Effector memory CD4-positive, alpha-beta T cell (primary cell): ENCODE data around the gene HES4.

Source experiments
- DNase-seq, 3 donors: peaks; one replicate each; pipeline ENCODE4 v3.0.0-alpha.2; 2020
- H3K27ac ChIP-seq: 2 replicates; pipeline ENCODE4 v1.7.0; 2013; ENCODE audit warnings: mild to moderate bottlenecking, low read length, moderate library complexity; ENCODE audit not compliant: insufficient read depth, poor library complexity, severe bottlenecking
- H3K27me3 ChIP-seq: replicated peaks from 2 replicates; pipeline ENCODE4 v1.7.0; 2013; ENCODE audit warnings: mild to moderate bottlenecking, low read length; ENCODE audit not compliant: insufficient read depth, control insufficient read depth, poor library complexity, severe bottlenecking
- H3K36me3 ChIP-seq: 2 replicates; pipeline ENCODE4 v1.7.0; 2013; ENCODE audit warnings: mild to moderate bottlenecking, low read length, moderate library complexity; ENCODE audit not compliant: control insufficient read depth, insufficient read depth
- H3K4me1 ChIP-seq: 2 replicates; pipeline ENCODE4 v1.7.0; 2013; ENCODE audit warnings: low read length, mild to moderate bottlenecking; ENCODE audit not compliant: control insufficient read depth, insufficient read depth, poor library complexity, severe bottlenecking
- H3K4me3 ChIP-seq: 2 replicates; pipeline ENCODE4 v1.7.0; 2013; ENCODE audit warnings: low read length, low read depth, mild to moderate bottlenecking; ENCODE audit not compliant: insufficient read depth, poor library complexity, severe bottlenecking
- H3K9me3 ChIP-seq: 2 replicates; pipeline ENCODE4 v1.7.0; 2013; ENCODE audit warnings: mild to moderate bottlenecking, low read length, moderate library complexity; ENCODE audit not compliant: control insufficient read depth

The HES4 gene

GRCh38 chr1:972726-973458 lies 27.0 kb downstream of the HES4 start:
- DNase-seq, result no peak
- H3K27ac ChIP-seq, result no peak overlapping the region
- H3K4me1 ChIP-seq, result peaks cover 10% of the 10 kb centered on the region
- H3K4me3 ChIP-seq, result no peak overlapping the region
- H3K27me3 ChIP-seq, result no peaks in the 10 kb centered on the region
- no peaks in the 10 kb centered on the region for H3K9me3 ChIP-seq
- H3K36me3 ChIP-seq, result no peaks in the 10 kb centered on the region

GRCh38 chr1:971751-972506 lies 28.0 kb downstream of the HES4 start:
- DNase-seq, result no peak
- Histone ChIP-seq H3K36me3 (no peaks in the 10 kb centered on the region), H3K4me3 (no peak overlapping the region)

GRCh38 chr1:970973-971730 lies 28.7 kb downstream of the HES4 start:
- DNase-seq, result no peak
- H3K27me3 ChIP-seq, result no peaks in the 10 kb centered on the region
- no peak overlapping the region for H3K27ac ChIP-seq
- peaks cover 16% of the 10 kb centered on the region for H3K4me1 ChIP-seq
- H3K36me3 ChIP-seq, result no peaks in the 10 kb centered on the region
- no peak overlapping the region for H3K4me3 ChIP-seq
- no peaks in the 10 kb centered on the region for H3K9me3 ChIP-seq

More at GRCh38 chr1:971751-972506, 28.0 kb downstream of the HES4 start:
- no peaks in the 10 kb centered on the region for H3K27me3 ChIP-seq
- peaks cover 15% of the 10 kb centered on the region for H3K4me1 ChIP-seq
- H3K27ac ChIP-seq, result no peak overlapping the region
- H3K9me3 ChIP-seq, result no peaks in the 10 kb centered on the region

- no peak overlapping the region for H3K4me3 ChIP-seq
- H3K27ac ChIP-seq, result no peak overlapping the region
- no peaks in the 10 kb centered on the region for H3K27me3 ChIP-seq
- peaks cover 11% of the 10 kb centered on the region for H3K4me1 ChIP-seq
- H3K36me3 ChIP-seq, result no peaks in the 10 kb centered on the region
- DNase-seq, result no peak
- H3K9me3 ChIP-seq, result no peaks in the 10 kb centered on the region
Observed at GRCh38 chr1:970242-970972, 29.5 kb downstream of the HES4 start.

GRCh38 chr1:969260-969855 lies 30.5 kb downstream of the HES4 start:
- DNase-seq, result no peak
- no peaks in the 10 kb centered on the region for H3K36me3 ChIP-seq
- no peak overlapping the region for H3K27ac ChIP-seq
- H3K4me3 ChIP-seq, result no peak overlapping the region
- H3K27me3 ChIP-seq, result no peaks in the 10 kb centered on the region
- peaks cover 11% of the 10 kb centered on the region for H3K4me1 ChIP-seq
- no peaks in the 10 kb centered on the region for H3K9me3 ChIP-seq

GRCh38 chr1:967466-968343 lies 32.2 kb downstream of the HES4 start:
- Histone ChIP-seq H3K4me1 (peaks cover 11% of the 10 kb centered on the region), H3K27ac (no peak overlapping the region), H3K27me3 (no peaks in the 10 kb centered on the region), H3K36me3 (no peaks in the 10 kb centered on the region), H3K4me3 (no peak overlapping the region), H3K9me3 (no peaks in the 10 kb centered on the region)
- no peak for DNase-seq

GRCh38 chr1:966704-967300 lies 33.1 kb downstream of the HES4 start:
- Histone ChIP-seq H3K27ac (peak overlapping the region; percentile 64), H3K4me1 (peaks cover 11% of the 10 kb centered on the region), H3K36me3 (peaks cover 3% of the 10 kb centered on the region), H3K9me3 (no peaks in the 10 kb centered on the region), H3K4me3 (peak overlapping the region; percentile 71), H3K27me3 (no peaks in the 10 kb centered on the region)
- DNase-seq, result peak; percentile 57 to 63 (median 59)

- Histone ChIP-seq H3K4me1 (peaks cover 14% of the 10 kb centered on the region), H3K9me3 (no peaks in the 10 kb centered on the region), H3K4me3 (peak within 1 kb of the TSS; percentile 71), H3K27ac (peak within 1 kb of the TSS; percentile 64), H3K36me3 (peaks cover 3% of the 10 kb centered on the region), H3K27me3 (no peaks in the 10 kb centered on the region)
- DNase-seq, result no peak
Observed at GRCh38 chr1:966135-966703, 33.7 kb downstream of the HES4 start, which contains the start of gene PLEKHN1. Gene PLEKHN1, plus strand, starts transcription at chr1:966482. Its CDS starts 50 bp downstream, at chr1:966532.
